H9 (cell line): ENCODE data around the gene FBXL16. TPM values are rescaled to one million over a fixed set of nuclear protein-coding genes. Genes with fewer than 3 reads are reported as not detected.
A peak's percentile ranks its signal among the peaks of the same experiment; 100 is the strongest.

ENCODE experiments used
- DNase-seq: peaks from one replicate; pipeline ENCODE4 v3.0.0-alpha.2; 2017
- H2AFZ ChIP-seq: one replicate; pipeline ENCODE4 v1.6.1; 2013; ENCODE audit warnings: mild to moderate bottlenecking, low read length, control low read depth, moderate library complexity
- H2AK5ac ChIP-seq: 2 replicates; pipeline ENCODE4 v1.6.1; 2013; ENCODE audit warnings: low read length, control low read depth, mixed read lengths; ENCODE audit not compliant: insufficient read length
- H2BK120ac ChIP-seq: one replicate; pipeline ENCODE4 v1.6.1; 2013; ENCODE audit warnings: low read depth, mild to moderate bottlenecking, low read length, control low read depth, inconsistent platforms; ENCODE audit not compliant: poor library complexity, severe bottlenecking
- H2BK12ac ChIP-seq: 2 replicates; pipeline ENCODE4 v1.6.1; 2013; ENCODE audit warnings: low read length, control low read depth, mixed read lengths, low read depth; ENCODE audit not compliant: insufficient read length
- H2BK15ac ChIP-seq: 2 replicates; pipeline ENCODE4 v1.6.1; 2013; ENCODE audit warnings: low read depth, low read length, control low read depth
- H2BK20ac ChIP-seq: one replicate; pipeline ENCODE4 v1.6.1; 2013; ENCODE audit warnings: low read depth, mild to moderate bottlenecking, low read length, control low read depth, inconsistent platforms; ENCODE audit not compliant: poor library complexity, severe bottlenecking
- H2BK5ac ChIP-seq: 2 replicates; pipeline ENCODE4 v1.6.1; 2013; ENCODE audit warnings: low read length, control low read depth, mixed read lengths; ENCODE audit not compliant: insufficient read length
- H3K14ac ChIP-seq: 2 replicates; pipeline ENCODE4 v1.6.1; 2013; ENCODE audit warnings: low read length, control low read depth; ENCODE audit not compliant: insufficient read depth
- H3K18ac ChIP-seq: 2 replicates; pipeline ENCODE4 v1.6.1; 2013; ENCODE audit warnings: low read depth, mild to moderate bottlenecking, mixed read lengths, low read length, control low read depth; ENCODE audit not compliant: insufficient read length
- H3K23ac ChIP-seq: 2 replicates; pipeline ENCODE4 v1.6.1; 2013; ENCODE audit warnings: low read length, control low read depth, mixed read lengths, low read depth; ENCODE audit not compliant: insufficient read length
- H3K23me2 ChIP-seq: 2 replicates; pipeline ENCODE4 v1.6.1; 2013; ENCODE audit warnings: low read depth, mild to moderate bottlenecking, mixed read lengths, low read length, control low read depth; ENCODE audit not compliant: insufficient read length, poor library complexity, severe bottlenecking
- H3K27ac ChIP-seq: 2 replicates; pipeline ENCODE4 v1.5.1; 2013; ENCODE audit warnings: low read length, control low read depth, mixed read lengths, low read depth; ENCODE audit not compliant: insufficient read length
- H3K27me3 ChIP-seq: 2 replicates; pipeline ENCODE4 v1.6.1; 2013; ENCODE audit warnings: low read length, control low read depth, inconsistent platforms; ENCODE audit not compliant: insufficient read depth
- H3K4ac ChIP-seq: 2 replicates; pipeline ENCODE4 v1.6.1; 2013; ENCODE audit warnings: low read depth, mild to moderate bottlenecking, control low read depth, inconsistent platforms, low read length, moderate library complexity
- H3K4me1 ChIP-seq: 2 replicates; pipeline ENCODE4 v1.6.1; 2013; ENCODE audit warnings: low read length, control low read depth, inconsistent platforms; ENCODE audit not compliant: insufficient read depth
- H3K4me2 ChIP-seq: 2 replicates; pipeline ENCODE4 v1.6.1; 2013; ENCODE audit warnings: low read length, control low read depth, mixed read lengths; ENCODE audit not compliant: insufficient read length, insufficient read depth
- H3K56ac ChIP-seq: 2 replicates; pipeline ENCODE4 v1.6.1; 2013; ENCODE audit warnings: low read depth, mild to moderate bottlenecking, mixed read lengths, low read length, control low read depth; ENCODE audit not compliant: insufficient read length
- H3K79me1 ChIP-seq: 2 replicates; pipeline ENCODE4 v1.6.1; 2013; ENCODE audit warnings: low read depth, mild to moderate bottlenecking, moderate library complexity, low read length, control low read depth, inconsistent platforms; ENCODE audit not compliant: insufficient read depth, poor library complexity, severe bottlenecking
- H3K79me2 ChIP-seq: 2 replicates; pipeline ENCODE4 v1.6.1; 2013; ENCODE audit warnings: low read length, control low read depth, inconsistent platforms; ENCODE audit not compliant: insufficient read depth
- H3K9ac ChIP-seq: 2 replicates; pipeline ENCODE4 v1.6.1; 2013; ENCODE audit warnings: low read length, control low read depth, mixed read lengths; ENCODE audit not compliant: insufficient read length; ENCODE audit errors: extremely low read depth
- H3K9me3 ChIP-seq: one replicate; pipeline ENCODE4 v1.6.1; 2013; ENCODE audit warnings: low read depth, low read length, inconsistent platforms; ENCODE audit not compliant: control insufficient read depth
- H3T11ph ChIP-seq: one replicate; pipeline ENCODE4 v1.6.1; 2013; ENCODE audit warnings: mild to moderate bottlenecking, low read length, control low read depth, inconsistent platforms
- H4K20me1 ChIP-seq: one replicate; pipeline ENCODE4 v1.6.1; 2013; ENCODE audit not compliant: control insufficient read depth, insufficient read length, insufficient read depth
- H4K5ac ChIP-seq: 2 replicates; pipeline ENCODE4 v1.6.1; 2013; ENCODE audit warnings: low read depth, mild to moderate bottlenecking, mixed read lengths, low read length, control low read depth; ENCODE audit not compliant: insufficient read length
- H4K8ac ChIP-seq: replicated peaks from 2 replicates; pipeline ENCODE4 v1.6.1; 2013; ENCODE audit warnings: low read length, control low read depth, mixed read lengths, low read depth; ENCODE audit not compliant: insufficient read length
- H4K91ac ChIP-seq: 2 replicates; pipeline ENCODE4 v1.6.1; 2013; ENCODE audit warnings: low read depth, mild to moderate bottlenecking, moderate library complexity, mixed read lengths, low read length, control low read depth; ENCODE audit not compliant: insufficient read length
- H3K27ac Mint-ChIP-seq, 3 experiments: 2 replicates in 2 of 3; 3 replicates in 1 of 3; pipeline ENCODE4 v1.8.0; 2020 to 2021; ENCODE audit warnings: mixed read lengths in 3 of 3, mild to moderate bottlenecking in 1 of 3, moderate library complexity in 1 of 3
- H3K27me3 Mint-ChIP-seq: 2 replicates; pipeline ENCODE4 v1.8.0; 2021; ENCODE audit warnings: low read depth, mild to moderate bottlenecking, moderate library complexity, mixed read lengths
- H3K36me3 Mint-ChIP-seq, 3 experiments: 2 replicates in 2 of 3; 3 replicates in 1 of 3; pipeline ENCODE4 v1.8.0; 2020 to 2021; ENCODE audit warnings: low read depth in 3 of 3, mixed read lengths in 3 of 3; ENCODE audit not compliant: insufficient read depth in 1 of 3
- H3K4me1 Mint-ChIP-seq, 2 experiments: 2 replicates each; pipeline ENCODE4 v1.8.0; 2020; ENCODE audit warnings: mixed read lengths in 2 of 2
- H3K4me3 Mint-ChIP-seq, 2 experiments: 2 replicates in 1 of 2; 3 replicates in 1 of 2; pipeline ENCODE4 v1.8.0; 2020 to 2021; ENCODE audit warnings: mild to moderate bottlenecking in 2 of 2, mixed read lengths in 2 of 2, moderate library complexity in 1 of 2
- H3K9me3 Mint-ChIP-seq, 2 experiments: 2 replicates in 1 of 2; 3 replicates in 1 of 2; pipeline ENCODE4 v1.8.0; 2020; ENCODE audit warnings: mild to moderate bottlenecking in 2 of 2, mixed read lengths in 2 of 2, moderate library complexity in 1 of 2
- WGBS: extraction: QIAGEN DNeasy Blood & Tissue Kit; methylation state at CpG from one replicate; pipeline ENCODE4 v1.1.7; 2013; ENCODE audit warnings: missing lambda C conversion rate, low lambda C conversion rate, mixed read lengths; ENCODE audit not compliant: insufficient read length; ENCODE audit errors: extremely low coverage; 5-methylcytosine and 5-hydroxymethylcytosine counted together
- total RNA-seq: library from RNA; stranded (reverse); gene quantifications from 2 replicates; pipeline ENCODE4 v1.2.1, GENCODE V29; 2021
- TF ChIP-seq, protein P1 (sequence below): fragments of 200-600 bp; sonication (generic); conservative IDR thresholded peaks from 3 replicates; pipeline ENCODE4 v1.8.0; 2021; ENCODE audit warnings: antibody characterized with exemption, mild to moderate bottlenecking

Gene FBXL16
- total RNA-seq, 1 experiment from 2014 or later, result 9.6 TPM

DNA sequence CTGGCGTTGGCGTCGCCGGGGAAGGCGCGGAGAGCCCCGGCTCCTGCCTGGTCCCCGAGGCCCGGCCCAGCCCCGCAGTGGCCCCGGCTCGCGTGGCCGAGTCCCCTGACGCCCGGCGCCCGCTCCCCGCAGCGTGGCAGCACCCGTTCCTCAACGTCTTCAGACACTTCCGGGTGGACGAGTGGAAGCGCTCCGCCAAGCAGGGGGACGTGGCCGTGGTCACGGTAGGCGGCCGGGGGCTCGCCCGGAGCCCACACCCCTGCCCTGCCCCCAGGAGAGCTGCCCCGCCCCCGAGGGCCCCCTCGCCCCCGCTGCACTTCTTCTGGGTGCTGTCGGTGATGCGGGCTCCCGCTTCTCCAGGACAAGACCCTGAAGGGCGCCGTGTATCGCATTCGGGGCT lies 56.0 kb downstream of the FBXL16 start:
- no peak overlapping the region for H3K18ac ChIP-seq
- no peak overlapping the region; the same call in 1 of the 2 replicates for H3K14ac ChIP-seq
- no peak overlapping the region for H3K56ac ChIP-seq
- TF ChIP-seq, protein P1, sequence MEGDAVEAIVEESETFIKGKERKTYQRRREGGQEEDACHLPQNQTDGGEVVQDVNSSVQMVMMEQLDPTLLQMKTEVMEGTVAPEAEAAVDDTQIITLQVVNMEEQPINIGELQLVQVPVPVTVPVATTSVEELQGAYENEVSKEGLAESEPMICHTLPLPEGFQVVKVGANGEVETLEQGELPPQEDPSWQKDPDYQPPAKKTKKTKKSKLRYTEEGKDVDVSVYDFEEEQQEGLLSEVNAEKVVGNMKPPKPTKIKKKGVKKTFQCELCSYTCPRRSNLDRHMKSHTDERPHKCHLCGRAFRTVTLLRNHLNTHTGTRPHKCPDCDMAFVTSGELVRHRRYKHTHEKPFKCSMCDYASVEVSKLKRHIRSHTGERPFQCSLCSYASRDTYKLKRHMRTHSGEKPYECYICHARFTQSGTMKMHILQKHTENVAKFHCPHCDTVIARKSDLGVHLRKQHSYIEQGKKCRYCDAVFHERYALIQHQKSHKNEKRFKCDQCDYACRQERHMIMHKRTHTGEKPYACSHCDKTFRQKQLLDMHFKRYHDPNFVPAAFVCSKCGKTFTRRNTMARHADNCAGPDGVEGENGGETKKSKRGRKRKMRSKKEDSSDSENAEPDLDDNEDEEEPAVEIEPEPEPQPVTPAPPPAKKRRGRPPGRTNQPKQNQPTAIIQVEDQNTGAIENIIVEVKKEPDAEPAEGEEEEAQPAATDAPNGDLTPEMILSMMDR, result no peak
- no peak overlapping the region for H2BK5ac ChIP-seq
- H3K36me3 Mint-ChIP-seq, result peaks cover 1 to 5% (median 2%) of the 10 kb centered on the region in 3 experiments; a peak in 4 of 7 replicates
- no peak overlapping the region for H2BK120ac ChIP-seq
- no peak overlapping the region for H3K27ac ChIP-seq
- no peaks in the 10 kb centered on the region for H4K20me1 ChIP-seq
- no peak overlapping the region for H4K5ac ChIP-seq
- no peak overlapping the region for H2BK20ac ChIP-seq
- H3K4me2 ChIP-seq, result peak overlapping the region; percentile 31
- H3K23me2 ChIP-seq, result peaks cover 9% of the 10 kb centered on the region
- no peak overlapping the region for H4K91ac ChIP-seq
- H2AK5ac ChIP-seq, result no peak overlapping the region
- H3K27me3 Mint-ChIP-seq, result no peaks in the 10 kb centered on the region; the same call in 1 of the 2 replicates
- no peak for DNase-seq
- H2BK12ac ChIP-seq, result no peak overlapping the region
- H2BK15ac ChIP-seq, result no peak overlapping the region
- H3K79me2 ChIP-seq, result no peaks in the 10 kb centered on the region
- peak overlapping the region; percentile 66 to 81 for H3K4me3 Mint-ChIP-seq
- H4K8ac ChIP-seq, result no peak overlapping the region
- no peaks in the 10 kb centered on the region for H3K9me3 ChIP-seq
- H3K4me1 ChIP-seq, result no peaks in the 10 kb centered on the region
- no peaks in the 10 kb centered on the region for H3K27me3 ChIP-seq
- H3K23ac ChIP-seq, result no peak overlapping the region
- H3K4me1 Mint-ChIP-seq, result peaks cover 2 to 12% of the 10 kb centered on the region in 2 experiments; a peak in 3 of 4 replicates
- H3K9ac ChIP-seq, result no peak overlapping the region
- no peaks in the 10 kb centered on the region for H3K79me1 ChIP-seq
- no CpG with 5 or more reads among the region's 44 CpGs for WGBS
- H2AFZ ChIP-seq, result no peak overlapping the region
- no peak overlapping the region for H3K4ac ChIP-seq
- no peak overlapping the region for H3T11ph ChIP-seq
- H3K9me3 Mint-ChIP-seq, result no peaks in the 10 kb centered on the region
- H3K27ac Mint-ChIP-seq, result no peak overlapping the region
